Renal pelvis (tissue), 4 donors: ENCODE results near the gene METTL1. TPM values are rescaled to one million over a fixed set of nuclear protein-coding genes. Genes with fewer than 3 reads are reported as not detected.
A peak's percentile ranks its signal among the peaks of the same experiment; 100 is the strongest.

Experiments
- DNase-seq: peaks from one replicate; pipeline ENCODE4 v3.0.0-alpha.2; 2013
- polyA plus RNA-seq, 3 donors: library from polyadenylated mRNA; unstranded; fragments of 120-200 nt; gene quantifications; one replicate each; pipeline ENCODE4 v1.2.1, GENCODE V29; 2013; ENCODE audit not compliant: insufficient read length in 3 of 3

Gene METTL1
- polyA plus RNA-seq, 3 donors, result 28.0 to 35.8 (median 31.3) TPM

DNA sequence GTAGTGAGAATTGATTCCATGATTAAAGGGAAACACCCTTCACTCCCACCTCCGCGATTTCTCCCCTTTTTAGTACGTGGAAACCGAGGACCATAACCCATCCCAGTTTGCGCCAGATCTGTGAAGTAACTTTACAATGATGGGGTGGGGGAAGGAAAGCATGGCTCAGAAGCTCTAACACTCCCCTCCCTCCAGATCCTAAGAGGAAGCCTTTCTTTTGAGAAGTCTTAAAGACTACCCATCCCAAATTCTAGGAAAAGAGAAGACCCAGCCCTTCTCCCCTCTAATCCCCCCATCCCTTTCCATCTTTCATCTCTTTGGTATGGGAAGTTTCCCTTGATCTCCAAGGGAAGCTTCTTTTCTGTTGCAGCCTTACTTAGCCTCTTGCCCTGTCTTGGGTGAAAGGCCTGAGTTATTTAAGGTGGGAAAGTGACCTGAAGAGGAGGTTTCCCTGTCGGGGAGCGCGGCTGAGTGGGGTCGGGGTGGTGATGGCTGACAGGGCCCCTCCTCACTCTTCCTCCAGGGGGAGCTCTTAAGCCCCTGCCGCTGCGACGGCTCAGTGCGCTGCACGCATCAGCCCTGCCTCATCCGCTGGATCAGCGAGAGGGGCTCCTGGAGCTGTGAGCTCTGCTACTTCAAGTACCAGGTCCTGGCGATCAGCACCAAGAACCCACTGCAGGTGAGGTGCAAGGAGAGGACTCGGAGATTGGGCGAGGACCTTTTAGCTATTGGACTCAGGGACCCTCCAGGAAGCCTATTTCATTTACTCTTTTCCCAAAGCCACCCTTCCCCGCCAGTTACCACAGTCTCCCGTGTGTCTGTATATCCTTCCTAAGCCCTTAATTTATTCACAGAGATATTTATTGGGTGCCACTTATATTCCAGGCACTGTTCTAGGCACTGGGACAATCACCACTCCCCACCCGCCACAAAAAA lies 15.2 kb downstream of the METTL1 start:
- no peak for DNase-seq

DNA sequence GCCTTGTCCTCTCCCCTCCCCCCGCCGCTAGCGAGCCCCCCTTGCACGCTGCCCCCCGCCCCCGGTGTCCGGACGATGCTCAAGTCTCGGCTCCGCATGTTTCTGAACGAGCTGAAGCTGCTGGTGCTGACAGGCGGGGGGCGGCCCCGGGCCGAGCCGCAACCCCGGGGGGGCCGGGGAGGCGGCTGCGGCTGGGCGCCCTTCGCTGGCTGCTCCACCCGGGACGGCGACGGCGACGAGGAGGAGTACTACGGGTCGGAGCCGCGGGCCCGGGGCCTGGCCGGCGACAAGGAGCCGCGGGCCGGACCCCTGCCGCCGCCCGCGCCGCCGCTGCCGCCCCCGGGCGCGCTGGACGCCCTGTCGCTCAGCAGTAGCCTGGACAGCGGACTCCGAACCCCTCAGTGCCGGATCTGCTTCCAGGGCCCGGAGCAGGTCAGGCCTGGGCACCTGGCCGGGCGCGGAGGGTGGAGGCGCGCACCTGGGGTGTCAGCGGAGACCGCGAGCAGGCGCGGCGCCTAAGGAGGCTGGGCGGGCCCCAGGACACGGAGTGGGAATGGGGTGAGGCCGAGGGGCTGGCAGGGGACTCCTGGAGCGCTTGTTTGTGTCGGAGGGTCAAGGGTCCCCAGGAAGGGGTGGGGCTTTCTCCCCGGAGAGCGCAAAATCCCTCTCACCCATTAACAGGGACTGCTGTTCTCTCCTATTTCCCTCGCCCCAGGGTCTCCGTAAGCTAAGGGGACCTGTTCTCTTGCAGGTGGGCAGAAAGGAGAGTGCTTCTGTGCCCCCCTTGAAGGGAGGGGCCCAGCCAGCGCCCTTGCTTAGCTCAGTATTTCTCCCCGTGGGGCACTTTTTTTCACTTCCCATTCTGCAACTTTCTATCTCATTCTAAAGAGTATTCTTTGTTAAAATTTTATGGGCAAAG lies 16.2 kb downstream of the METTL1 start:
- DNase-seq, result no peak

DNA sequence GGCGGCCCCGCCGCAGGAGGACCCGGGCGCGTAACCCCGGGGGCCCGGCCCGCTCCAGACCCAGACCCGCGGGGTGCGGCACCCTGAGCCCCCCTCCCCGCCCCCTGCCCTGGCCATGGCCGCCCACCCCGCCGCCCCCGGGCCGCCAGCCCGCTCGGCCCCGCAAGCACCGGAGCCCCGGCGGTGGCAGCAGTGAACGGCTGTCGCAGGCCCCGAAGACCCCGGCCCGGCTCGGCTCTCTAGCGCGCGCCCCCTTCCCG lies 16.8 kb downstream of the METTL1 start:
- DNase-seq, result no peak

DNA sequence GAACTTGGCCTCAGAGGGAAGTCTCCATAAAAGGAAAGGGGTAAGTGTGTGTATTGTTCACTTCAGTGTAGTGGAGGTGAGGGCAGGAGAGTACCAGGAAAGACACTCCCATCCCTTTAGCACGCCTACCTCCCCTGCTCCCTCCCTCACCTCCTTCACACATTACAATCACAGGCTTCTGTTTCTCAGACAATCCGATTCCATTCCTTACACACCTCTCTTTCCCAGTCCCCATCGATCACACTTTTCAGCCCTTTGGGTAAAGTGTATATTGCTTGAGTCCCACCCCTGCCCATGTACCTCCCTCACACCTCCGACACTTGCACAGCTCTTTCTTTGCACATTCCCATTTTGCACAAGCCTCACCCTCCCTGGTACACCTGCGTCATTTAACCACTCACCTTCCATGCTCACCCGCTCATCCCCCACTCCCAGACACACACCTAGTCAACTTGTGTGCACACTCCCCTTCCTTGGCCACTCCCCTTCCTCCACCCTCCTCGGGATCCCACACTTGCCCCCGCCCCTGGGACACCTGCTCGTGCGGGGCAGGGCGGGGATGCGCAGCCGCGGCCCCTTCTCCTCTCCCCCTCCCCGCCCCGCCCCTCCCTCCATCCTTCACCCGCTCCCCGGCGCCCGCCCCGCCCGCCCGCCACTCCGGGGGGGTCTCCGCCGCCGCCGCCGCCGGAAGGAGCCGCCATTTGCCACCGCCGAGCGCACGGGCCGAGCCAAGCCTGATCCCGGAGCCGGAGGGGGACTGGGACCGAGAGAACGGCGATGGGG lies 17.3 kb downstream of the METTL1 start, which contains the start of gene MARCHF9:
MARCHF9 (plus strand) TSS at position 693 of the 783 bp plus-strand sequence. CDS start 426 bp downstream, outside the sequence.
- DNase-seq, result no peak

DNA sequence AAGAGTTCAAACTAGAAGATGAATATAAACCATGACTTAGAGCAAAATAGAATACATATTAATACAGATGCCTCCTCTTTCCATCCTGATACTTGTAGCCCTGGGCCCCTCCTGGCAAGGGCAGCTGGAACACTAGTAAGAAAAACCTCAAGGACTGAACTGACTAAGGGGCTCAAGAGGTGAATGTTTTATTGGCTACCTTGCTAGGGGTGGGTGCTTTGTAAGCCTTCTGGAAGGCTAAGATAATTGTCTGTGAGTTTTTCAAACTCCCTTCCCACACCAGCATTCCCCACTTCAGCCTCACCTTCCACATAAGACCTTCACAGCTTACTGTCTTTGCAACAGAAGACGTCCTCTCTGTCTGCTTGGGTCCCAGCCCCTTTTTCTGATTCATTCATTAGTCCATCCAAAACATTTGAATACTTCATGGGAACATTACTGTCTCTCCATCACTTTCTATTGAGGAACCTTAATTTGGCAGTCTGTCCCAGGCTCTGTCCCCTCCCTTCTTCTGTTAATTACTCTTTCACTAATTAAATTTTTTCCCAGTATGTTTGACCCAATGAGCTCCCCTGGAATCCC lies 18.1 kb downstream of the METTL1 start:
- no peak for DNase-seq

DNA sequence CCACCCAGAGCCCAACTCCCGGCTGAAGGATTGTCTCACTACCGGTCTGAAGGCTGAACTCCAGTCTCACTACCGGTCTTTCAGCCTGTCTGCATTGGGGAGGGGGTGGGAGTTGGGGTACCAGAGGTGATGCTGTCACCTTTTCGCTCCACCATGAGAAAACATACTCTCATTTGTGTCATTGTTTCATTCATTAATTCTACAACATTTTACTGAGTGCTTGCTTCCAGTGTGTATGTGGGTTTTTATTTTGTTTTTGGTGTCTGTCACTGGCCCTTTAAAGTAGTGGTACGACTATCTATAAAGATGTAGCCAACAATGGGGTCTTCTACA lies 19.3 kb downstream of the METTL1 start:
- no peak for DNase-seq

DNA sequence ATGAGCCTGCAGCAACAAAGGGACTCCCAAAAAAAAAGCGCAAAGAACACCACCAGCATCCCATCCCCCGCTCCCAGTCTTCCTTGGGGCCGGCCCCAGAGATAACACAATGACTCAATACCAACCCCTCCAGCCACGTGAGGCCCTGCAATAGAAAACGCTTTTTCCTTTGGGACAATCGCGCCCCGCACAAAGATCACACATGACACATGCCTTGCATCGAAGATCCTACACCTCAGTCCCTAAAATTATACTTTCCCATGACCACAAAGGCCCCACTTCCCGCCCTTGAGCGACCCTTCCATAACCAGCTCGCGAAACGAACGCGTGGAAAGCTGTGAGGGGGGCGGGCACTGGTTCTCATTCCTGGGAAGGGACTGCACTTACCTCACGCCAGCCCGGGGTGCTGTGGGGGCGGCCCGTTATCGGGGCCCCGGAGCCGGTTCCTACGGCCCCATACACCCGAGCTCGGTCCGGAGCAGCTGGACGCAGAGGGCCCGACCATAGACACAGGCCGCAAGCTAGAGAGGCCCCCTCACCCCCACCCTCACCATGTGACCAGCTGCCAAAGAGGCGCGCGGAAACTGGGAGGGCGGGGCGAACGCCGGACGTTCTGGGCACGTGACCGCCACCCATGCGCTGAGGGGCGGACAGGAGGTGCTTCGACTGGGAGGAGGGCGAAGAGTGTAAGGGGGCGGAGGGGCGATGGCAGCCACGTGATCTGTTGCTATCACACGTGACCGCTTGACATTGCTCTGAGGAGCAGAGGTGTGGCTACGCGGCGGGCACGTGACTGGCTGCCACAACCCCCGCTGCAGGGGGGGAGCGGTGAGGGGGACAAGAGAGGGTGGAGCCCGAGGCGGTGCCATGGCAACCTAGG lies 19.9 kb downstream of the METTL1 start, which contains the start of gene CDK4:
CDK4 (minus strand) TSS at position 523 of the 880 bp plus-strand sequence. CDS start 593 bp downstream, outside the sequence.
- DNase-seq, result peak; percentile 99

DNA sequence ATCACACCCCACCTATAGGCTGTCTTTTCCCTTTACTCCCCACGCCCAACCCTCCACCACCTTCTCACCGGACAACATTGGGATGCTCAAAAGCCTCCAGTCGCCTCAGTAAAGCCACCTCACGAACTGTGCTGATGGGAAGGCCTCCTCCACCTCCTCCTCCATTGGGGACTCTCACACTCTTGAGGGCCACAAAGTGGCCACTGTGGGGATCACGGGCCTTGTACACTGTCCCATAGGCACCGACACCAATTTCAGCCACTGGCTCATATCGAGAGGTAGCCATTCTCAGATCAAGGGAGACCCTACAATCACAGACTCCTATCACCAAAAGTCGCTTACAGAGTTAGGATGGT lies 20.5 kb downstream of the METTL1 start:
- DNase-seq, result no peak

DNA sequence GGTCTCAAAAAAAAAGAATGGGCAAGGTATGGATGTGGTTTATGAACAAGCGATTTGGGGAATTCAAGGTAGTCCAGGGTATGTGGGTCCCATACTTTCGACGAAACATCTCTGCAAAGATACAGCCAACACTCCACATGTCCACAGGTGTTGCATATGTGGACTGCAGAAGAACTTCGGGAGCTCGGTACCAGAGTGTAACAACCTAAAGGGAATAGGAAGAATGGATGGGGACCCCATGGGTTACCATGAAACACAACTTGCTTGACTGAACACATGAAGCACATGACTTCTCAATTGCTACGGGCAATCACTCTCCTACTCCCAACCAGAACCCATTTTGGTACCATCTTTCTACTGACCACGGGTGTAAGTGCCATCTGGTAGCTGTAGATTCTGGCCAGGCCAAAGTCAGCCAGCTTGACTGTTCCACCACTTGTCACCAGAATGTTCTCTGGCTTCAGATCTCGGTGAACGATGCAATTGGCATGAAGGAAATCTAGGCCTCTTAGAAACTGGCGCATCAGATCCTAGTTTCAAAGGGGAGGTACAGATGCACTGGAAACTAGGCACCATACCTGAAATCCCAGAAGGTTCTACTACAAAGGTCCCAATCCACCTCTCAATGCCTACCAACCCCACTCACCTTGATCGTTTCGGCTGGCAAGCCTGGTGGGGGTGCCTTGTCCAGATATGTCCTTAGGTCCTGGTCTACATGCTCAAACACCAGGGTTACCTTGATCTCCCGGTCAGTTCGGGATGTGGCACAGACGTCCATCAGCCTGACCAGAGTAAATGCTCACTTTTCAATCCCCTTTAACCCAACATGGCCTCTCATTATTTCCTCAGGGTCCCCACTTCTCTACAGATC lies 21.1 kb downstream of the METTL1 start:
- DNase-seq, result no peak

DNA sequence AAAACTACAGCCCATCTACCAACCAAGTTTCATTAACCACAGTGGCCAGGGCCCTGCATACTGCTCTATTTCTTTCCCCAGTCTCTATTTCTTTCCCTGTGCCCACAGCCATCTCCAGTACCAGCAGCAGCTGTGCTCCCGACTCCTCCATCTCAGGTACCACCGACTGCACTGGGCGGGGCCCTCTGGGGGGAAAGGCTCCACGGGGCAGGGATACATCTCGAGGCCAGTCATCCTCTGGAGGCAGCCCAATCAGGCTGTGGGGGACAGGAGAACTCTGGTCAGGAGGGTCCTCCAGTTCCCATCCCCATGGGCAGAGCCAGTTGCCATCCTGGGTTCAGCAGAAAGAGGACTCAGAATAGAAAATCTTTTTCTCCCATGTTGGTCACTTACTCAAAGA lies 22.8 kb downstream of the METTL1 start:
- no peak for DNase-seq

DNA sequence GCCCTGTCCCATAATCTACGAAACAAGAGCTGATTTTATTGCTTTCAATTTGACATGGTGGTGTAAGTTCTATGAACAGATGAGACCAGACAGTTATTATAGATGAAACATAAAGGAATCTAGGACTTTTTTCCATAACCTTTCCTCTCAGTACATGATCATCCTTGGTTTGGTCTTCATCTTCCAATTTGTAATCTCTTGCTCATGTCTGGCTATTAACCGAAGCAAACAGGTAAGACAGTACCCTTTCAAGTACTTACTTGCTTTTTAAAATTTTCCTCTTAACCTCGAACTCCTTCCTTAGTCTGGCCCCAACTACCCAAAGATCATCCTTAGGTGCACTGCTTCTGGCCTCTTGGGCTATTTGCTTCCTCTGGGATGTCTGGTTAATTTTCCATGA lies 25.9 kb downstream of the METTL1 start:
- no peak for DNase-seq

DNA sequence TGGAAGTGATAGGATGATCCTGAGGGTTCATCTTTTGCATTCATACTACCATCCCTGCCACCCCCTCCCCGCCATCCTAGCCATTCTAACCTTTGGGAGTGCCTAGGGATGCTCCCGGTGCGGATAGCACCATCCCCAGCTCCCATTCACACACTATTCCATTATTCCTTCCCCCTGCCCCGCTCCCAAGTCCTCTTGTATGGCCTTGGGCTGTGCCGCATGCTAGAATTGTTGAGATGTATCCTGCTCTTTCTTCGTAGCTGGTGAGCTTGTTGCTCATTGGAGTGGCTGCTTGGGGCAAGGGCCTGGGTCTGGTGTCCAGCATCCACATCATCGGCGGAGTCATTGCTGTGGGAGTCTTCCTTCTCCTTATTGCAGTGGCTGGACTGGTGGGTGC lies 26.4 kb downstream of the METTL1 start:
- DNase-seq, result no peak

DNA sequence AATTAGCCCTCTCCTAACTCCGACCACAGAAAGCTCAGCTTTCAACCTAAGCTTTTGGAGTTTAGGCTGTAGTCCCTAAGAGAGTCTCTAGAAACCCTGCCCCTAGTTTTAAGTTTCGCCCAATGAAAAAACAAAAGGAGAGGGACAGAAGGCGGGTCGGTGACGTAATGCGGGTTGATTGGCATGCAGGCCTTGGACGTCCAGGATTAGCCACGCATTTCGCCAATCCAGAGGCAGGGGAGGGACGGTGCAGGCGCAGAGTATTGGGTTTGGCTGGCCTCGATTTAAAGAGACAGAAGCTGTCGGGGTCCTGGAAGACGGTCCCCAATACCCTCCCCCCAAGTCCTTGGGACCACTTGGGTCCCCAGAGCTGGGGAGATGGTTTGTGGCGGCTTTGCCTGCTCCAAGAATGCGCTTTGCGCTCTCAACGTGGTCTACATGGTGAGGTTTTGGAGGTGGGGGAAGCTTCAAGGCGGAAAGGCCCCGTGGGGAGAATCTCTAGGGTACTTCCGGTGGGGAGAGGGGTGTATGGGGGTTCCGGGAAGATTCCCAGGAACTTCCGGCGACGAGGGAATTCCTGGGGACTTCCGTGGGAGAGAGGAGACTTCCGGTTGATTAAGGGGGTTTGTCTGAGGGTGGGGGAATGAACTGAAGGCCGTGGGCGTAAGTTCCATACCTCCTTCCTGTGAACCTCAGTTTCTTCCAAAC lies 27.0 kb downstream of the METTL1 start, which contains the start of gene TSPAN31:
TSPAN31 (plus strand) TSS at position 263 of the 708 bp plus-strand sequence; CDS start at position 379, 116 bp downstream.
- DNase-seq, result peak; percentile 99

DNA sequence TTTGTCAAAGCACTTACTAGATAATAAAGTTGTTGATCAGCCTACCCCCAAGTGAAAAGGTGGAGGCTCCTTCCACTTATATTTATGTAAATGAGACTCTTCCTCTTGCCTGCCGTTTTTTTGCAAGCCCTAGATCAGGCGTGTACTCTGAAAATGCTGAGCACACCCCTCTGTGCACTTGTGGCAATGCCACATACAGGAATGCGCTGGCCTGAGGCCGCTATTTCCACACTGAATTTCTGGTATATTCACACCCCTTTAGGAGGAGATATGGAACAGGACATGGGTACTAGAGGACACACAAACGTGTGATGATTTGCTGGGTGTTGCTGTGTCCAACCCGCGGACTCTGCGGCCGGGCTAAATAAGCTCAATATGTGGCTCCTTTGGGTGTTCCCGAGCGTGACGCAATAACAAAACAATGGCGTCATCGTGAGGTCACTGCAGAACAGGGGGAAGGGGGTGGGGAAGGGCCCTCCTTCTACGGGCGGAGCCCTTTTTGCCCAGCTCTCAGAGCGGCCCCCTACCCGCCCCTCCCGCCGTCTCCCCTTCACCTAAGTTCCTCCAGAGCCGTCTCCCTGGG lies 27.6 kb downstream of the METTL1 start:
- DNase-seq, result no peak

DNA sequence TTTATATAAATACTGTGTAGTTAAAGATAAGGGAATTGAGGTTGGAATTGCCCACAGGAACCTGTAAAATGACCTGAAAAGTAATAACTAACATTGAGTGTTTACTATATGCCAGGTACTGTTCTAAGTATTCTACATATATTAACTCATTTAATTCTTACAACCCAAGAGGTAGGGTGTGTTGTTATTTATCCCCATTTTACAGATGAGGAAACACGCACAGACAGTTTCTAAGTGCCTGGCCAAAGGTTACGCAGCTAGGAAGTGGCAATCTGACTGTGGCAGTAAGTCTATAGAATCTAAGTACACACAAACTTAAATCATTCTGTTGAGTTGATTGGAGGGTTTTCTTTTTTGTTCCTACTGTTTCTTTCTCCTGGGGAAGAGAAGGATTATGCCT lies 28.1 kb downstream of the METTL1 start:
- no peak for DNase-seq

DNA sequence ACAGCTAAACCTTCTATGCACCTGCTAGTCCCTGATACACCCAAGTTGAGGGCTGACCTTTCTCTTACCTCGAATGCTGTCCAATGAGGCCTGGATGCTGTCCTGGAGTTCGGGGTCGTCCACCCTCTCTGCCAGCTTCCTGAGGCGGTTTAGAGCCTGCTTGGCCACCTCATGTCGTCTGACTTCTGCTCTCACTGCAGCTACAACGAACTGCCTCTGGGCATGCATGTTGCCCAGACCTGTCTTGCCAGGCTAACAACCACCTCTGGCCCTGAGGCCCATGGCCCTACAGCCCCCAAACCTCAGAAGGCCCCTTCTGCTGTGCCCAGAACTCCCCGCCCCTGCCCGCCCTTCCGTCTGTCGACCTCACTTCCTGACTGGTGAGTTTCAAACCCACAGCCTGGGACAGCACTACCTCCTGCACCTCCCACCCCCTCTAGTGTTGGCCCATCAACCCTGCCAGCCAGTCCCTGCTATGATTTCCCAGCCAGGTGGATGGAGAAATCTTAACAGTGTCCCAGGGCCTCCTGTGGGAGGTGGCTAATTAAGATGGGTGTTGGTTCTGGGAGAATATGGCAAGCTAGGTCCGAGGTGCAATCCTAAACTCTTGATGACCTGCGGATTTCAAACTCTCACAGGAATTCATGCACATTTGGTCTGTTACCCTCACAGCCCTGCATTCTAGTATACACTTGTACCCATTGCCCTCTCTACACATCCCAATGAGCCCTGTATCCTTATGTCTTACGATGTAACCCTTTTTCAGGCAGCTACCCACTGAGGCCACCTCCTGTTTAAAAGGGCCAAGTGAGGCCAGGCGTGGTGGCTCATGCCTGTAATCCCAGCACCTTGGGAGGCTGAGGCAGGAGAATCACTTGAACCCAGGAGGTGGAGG lies 29.8 kb downstream of the METTL1 start:
- no peak for DNase-seq

DNA sequence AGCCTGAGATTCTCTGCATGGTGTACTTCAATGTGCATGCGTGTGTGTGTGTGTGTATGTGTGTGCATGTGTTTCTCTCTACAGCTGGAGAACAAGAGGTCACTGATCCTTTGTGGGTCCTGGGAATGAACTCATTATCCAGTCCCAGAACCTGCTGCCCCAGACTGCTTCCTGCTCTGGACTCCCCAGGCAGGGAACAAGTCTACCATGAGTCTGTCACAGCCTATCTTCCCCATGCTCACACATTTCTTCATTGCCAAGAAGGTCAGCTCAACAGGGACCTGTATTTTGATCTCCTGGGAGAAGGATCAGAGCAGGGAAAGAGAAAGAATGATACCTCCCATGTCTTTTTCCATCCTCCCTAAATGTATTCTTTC lies 30.5 kb downstream of the METTL1 start:
- no peak for DNase-seq
